H1 (cell line): ENCODE measurements around the gene ARHGAP28. TPM values are rescaled to one million over a fixed set of nuclear protein-coding genes. Genes with fewer than 3 reads are reported as not detected.

ENCODE experiments used
- ASH2L ChIP-seq: fragments of 200-600, 300-600 bp; sonication (generic); IDR thresholded peaks from one replicate; pipeline ENCODE4 v1.7.1; 2017; ENCODE audit warnings: low read length
- CHD7 ChIP-seq: fragments of 300-600 bp; sonication (generic); IDR thresholded peaks from 2 replicates; pipeline ENCODE4 v1.7.1; 2012; ENCODE audit warnings: low read length, moderate library complexity, mild to moderate bottlenecking, inconsistent platforms; ENCODE audit not compliant: insufficient replicate concordance
- GTF2F1 ChIP-seq: IDR thresholded peaks from 2 replicates; pipeline ENCODE4 v1.6.1; 2012; ENCODE audit warnings: low read depth, low read length, improper control_type of control experiment, borderline replicate concordance
- RNF2 ChIP-seq: fragments of 200-900, 300-1000 bp; sonication (generic); IDR thresholded peaks from 2 replicates; pipeline ENCODE4 v1.7.1; 2016; ENCODE audit warnings: borderline replicate concordance, low read depth, mild to moderate bottlenecking, antibody characterized with exemption, low read length; ENCODE audit not compliant: poor library complexity, severe bottlenecking; ENCODE audit errors: missing control alignments
- SP2 ChIP-seq: IDR thresholded peaks from 2 replicates; pipeline ENCODE4 v1.6.1; 2012; ENCODE audit warnings: mild to moderate bottlenecking, low read length, inconsistent platforms
- polyA plus RNA-seq, 7 experiments: library from polyadenylated mRNA; depleted of rRNA in 3 of 7; stranded (reverse) in 5 of 7; unstranded in 2 of 7; fragments of >200 nt in 5 of 7; fragments of 200-250 nt in 2 of 7; gene quantifications; 1 replicate in 5 of 7; 2 replicates in 1 of 7; 4 replicates in 1 of 7; pipeline versions ENCODE4 v1.2.1 to v1.2.3, GENCODE V29; 2011 to 2013; ENCODE audit warnings: missing spikeins in 2 of 7, mixed read lengths in 2 of 7
- total RNA-seq: library from RNA; stranded (reverse); fragmentation: NEBNext Ultra II Directional; extraction: Animal tissue kit (Norgen Biotek cat#: 25700); gene quantifications from 2 replicates; pipeline ENCODE4 v1.2.1, GENCODE V29; 2021

ARHGAP28 gene
- total and polyA plus RNA-seq, 2 of the 8 experiments (the other 6 are each of a cell fraction or from before 2014, with no cell fraction given), result 2.9 to 14.4 TPM

GRCh38 chr18:6941996-6942395, 212.5 kb downstream of the ARHGAP28 start (continued):
- TF ChIP-seq CHD7, result no peak
- TF ChIP-seq ASH2L, result no peak
- no peak for TF ChIP-seq GTF2F1
- no peak for TF ChIP-seq SP2
- TF ChIP-seq RNF2, result no peak
